Measurements from ENCODE around the gene INPP5A.

GRCh38 chr10:132619927-132620326 is 82.3 kb downstream of the INPP5A start:
- no peak for TF ChIP-seq CTCF (conservative IDR thresholded peaks at IDR 0.05)
- no peak for TF ChIP-seq ZFX (IDR thresholded peaks at IDR 0.05)
